WERI-Rb-1 (cell line): Measurements from ENCODE around the gene SETDB1.
A peak's percentile ranks its signal among the peaks of the same experiment; 100 is the strongest.

Experiments used
- DNase-seq: peaks from one replicate; pipeline ENCODE4 v3.0.0-alpha.2; 2020
- H3K27ac ChIP-seq: fragments of 250-450 bp; sonication (Bioruptor Pico); 2 replicates; pipeline ENCODE4 v1.5.1; 2020; ENCODE audit warnings: mild to moderate bottlenecking, moderate library complexity
- H3K27me3 ChIP-seq: fragments of 250-450 bp; sonication (Bioruptor Pico); 2 replicates; pipeline ENCODE4 v1.5.1; 2021; ENCODE audit warnings: mild to moderate bottlenecking, low read depth, moderate library complexity; ENCODE audit not compliant: insufficient read depth, severe bottlenecking
- H3K36me3 ChIP-seq: fragments of 250-450 bp; sonication (Bioruptor Pico); 2 replicates; pipeline ENCODE4 v1.5.1; 2020; ENCODE audit warnings: mild to moderate bottlenecking, moderate library complexity
- H3K4me3 ChIP-seq: 2 replicates; pipeline ENCODE4 v1.5.1; 2011; ENCODE audit warnings: low read depth, mild to moderate bottlenecking, control low read depth, low read length
- H3K9me3 ChIP-seq: fragments of 250-450 bp; sonication (Bioruptor Pico); 2 replicates; pipeline ENCODE4 v1.5.1; 2021; ENCODE audit warnings: mild to moderate bottlenecking, moderate library complexity; ENCODE audit not compliant: severe bottlenecking
- CTCF ChIP-seq: IDR thresholded peaks from 2 replicates; pipeline ENCODE4 v1.5.1; 2011; ENCODE audit warnings: low read depth, mild to moderate bottlenecking, control low read depth, inconsistent platforms, low read length

Gene SETDB1

GRCh38 chr1:150944856-150945255 lies 18.7 kb downstream of the SETDB1 start:
- DNase-seq = no peak
- Histone ChIP-seq H3K36me3 (peaks cover 100% of the 10 kb centered on the region), H3K27ac (no peak overlapping the region), H3K9me3 (no peaks in the 10 kb centered on the region), H3K4me3 (no peak overlapping the region), H3K27me3 (no peaks in the 10 kb centered on the region)
- TF ChIP-seq CTCF = no peak

- Histone ChIP-seq H3K4me3 (no peak overlapping the region), H3K27me3 (no peaks in the 10 kb centered on the region), H3K9me3 (no peaks in the 10 kb centered on the region), H3K27ac (no peak overlapping the region; the same call in 1 of the 2 replicates), H3K36me3 (peaks cover 94% of the 10 kb centered on the region)
- peak; percentile 12 for DNase-seq
- TF ChIP-seq CTCF = no peak
Measured at GRCh38 chr1:150954708-150955107, 28.5 kb downstream of the SETDB1 start.

- peak overlapping the region; percentile 27 for H3K27ac ChIP-seq
- TF ChIP-seq CTCF = no peak
- H3K9me3 ChIP-seq = no peaks in the 10 kb centered on the region
- H3K27me3 ChIP-seq = no peaks in the 10 kb centered on the region
- DNase-seq = no peak
- H3K36me3 ChIP-seq = peaks cover 94% of the 10 kb centered on the region
- H3K4me3 ChIP-seq = no peak overlapping the region
Measured at GRCh38 chr1:150955280-150955679, 29.1 kb downstream of the SETDB1 start.

- H3K4me3 ChIP-seq = no peak overlapping the region
- H3K36me3 ChIP-seq = peaks cover 88% of the 10 kb centered on the region
- H3K9me3 ChIP-seq = no peaks in the 10 kb centered on the region
- H3K27me3 ChIP-seq = no peaks in the 10 kb centered on the region
- no peak for TF ChIP-seq CTCF
- H3K27ac ChIP-seq = no peak overlapping the region
- no peak for DNase-seq
Measured at GRCh38 chr1:150957666-150958065, 31.5 kb downstream of the SETDB1 start.

- DNase-seq = no peak
- Histone ChIP-seq H3K27me3 (no peaks in the 10 kb centered on the region), H3K36me3 (peaks cover 88% of the 10 kb centered on the region), H3K27ac (peak overlapping the region; percentile 81), H3K4me3 (no peak overlapping the region), H3K9me3 (no peaks in the 10 kb centered on the region)
- no peak for TF ChIP-seq CTCF
Measured at GRCh38 chr1:150960646-150961045, 34.5 kb downstream of the SETDB1 start.

GRCh38 chr1:150961756-150962155 lies 35.6 kb downstream of the SETDB1 start:
- H3K27ac ChIP-seq = peak overlapping the region; percentile 81
- no peak overlapping the region for H3K4me3 ChIP-seq
- no peaks in the 10 kb centered on the region for H3K27me3 ChIP-seq
- DNase-seq = peak; percentile 94
- H3K9me3 ChIP-seq = no peaks in the 10 kb centered on the region
- no peak for TF ChIP-seq CTCF
- peaks cover 91% of the 10 kb centered on the region for H3K36me3 ChIP-seq
